ENCODE data around the gene WDR48.

GRCh38 chr3:39108200-39108710 lies 56.4 kb downstream of the WDR48 start:
- TF ChIP-seq CTCF (IDR thresholded peaks at IDR 0.05; ENCODE audit: borderline replicate concordance, extremely low read depth, low read length, poor library complexity, severe bottlenecking) (no peak), EZH2 (IDR thresholded peaks at IDR 0.05; ENCODE audit: borderline replicate concordance, low read depth, low read length, severe bottlenecking) (no peak)
